HepG2 (cell line): ENCODE measurements around the gene ZNF526. TPM values are rescaled to one million over a fixed set of nuclear protein-coding genes. Genes with fewer than 3 reads are reported as not detected.

Experiments used
- ATF7 ChIP-seq, 2 experiments: fragments of 450-650 bp in 1 of 2; sonication (generic) in 1 of 2; formaldehyde crosslinking in 1 of 2; IDR thresholded peaks; 2 replicates each; pipeline versions ENCODE4 v1.4.0 to v1.6.1; 2016 to 2020; ENCODE audit warnings: antibody characterized with exemption in 1 of 2, mild to moderate bottlenecking in 1 of 2, missing genetic modification reagents in 1 of 2
- CC2D1A ChIP-seq: sonication (generic); formaldehyde crosslinking; IDR thresholded peaks from 2 replicates; pipeline ENCODE4 v1.8.1; 2023; ENCODE audit warnings: mild to moderate bottlenecking, missing genetic modification reagents
- IRX3 ChIP-seq: sonication (generic); formaldehyde crosslinking; IDR thresholded peaks from 2 replicates; pipeline ENCODE4 v1.8.1; 2023; ENCODE audit warnings: mild to moderate bottlenecking, low read depth, missing genetic modification reagents, borderline replicate concordance
- KMT2A ChIP-seq: sonication (generic); formaldehyde crosslinking; IDR thresholded peaks from 2 replicates; pipeline ENCODE4 v1.4.0; 2020; ENCODE audit warnings: missing genetic modification reagents
- MBD4 ChIP-seq: IDR thresholded peaks from 2 replicates; pipeline ENCODE4 v1.6.1; 2012; ENCODE audit warnings: low read length, inconsistent platforms, borderline replicate concordance
- SATB2 ChIP-seq: sonication (generic); formaldehyde crosslinking; IDR thresholded peaks from 2 replicates; pipeline ENCODE4 v1.5.0; 2020; ENCODE audit warnings: missing genetic modification reagents
- ZFP90 ChIP-seq: sonication (generic); formaldehyde crosslinking; IDR thresholded peaks from 2 replicates; pipeline ENCODE4 v1.8.0; 2022; ENCODE audit warnings: missing genetic modification reagents, mild to moderate bottlenecking, inconsistent platforms, borderline replicate concordance
- ZNF274 ChIP-seq: sonication (generic); formaldehyde crosslinking; IDR thresholded peaks from 2 replicates; pipeline ENCODE4 v1.5.1; 2020; ENCODE audit warnings: mild to moderate bottlenecking, missing genetic modification reagents
- ZNF546 ChIP-seq: sonication (generic); formaldehyde crosslinking; conservative IDR thresholded peaks from 2 replicates; pipeline ENCODE4 v1.8.1; 2023; ENCODE audit warnings: mild to moderate bottlenecking, missing genetic modification reagents
- ZNF549 ChIP-seq: sonication (generic); formaldehyde crosslinking; IDR thresholded peaks from 2 replicates; pipeline ENCODE4 v1.5.0; 2020; ENCODE audit warnings: missing genetic modification reagents
- ZNF772 ChIP-seq: sonication (generic); formaldehyde crosslinking; IDR thresholded peaks from 2 replicates; pipeline ENCODE4 v1.5.0; 2020; ENCODE audit warnings: mild to moderate bottlenecking, missing genetic modification reagents
- ZNF879 ChIP-seq: sonication (generic); formaldehyde crosslinking; IDR thresholded peaks from 2 replicates; pipeline ENCODE4 v1.8.1; 2023; ENCODE audit warnings: missing genetic modification reagents
- ZSCAN12 ChIP-seq: sonication (generic); formaldehyde crosslinking; IDR thresholded peaks from 2 replicates; pipeline ENCODE4 v1.9.0; 2021; ENCODE audit warnings: mild to moderate bottlenecking, missing genetic modification reagents
- polyA plus RNA-seq, 8 experiments: library from polyadenylated mRNA; depleted of rRNA in 3 of 8; stranded (reverse) in 7 of 8; unstranded in 1 of 8; fragments of >200 nt; fragmentation: Illumina TruSeq in 4 of 8; extraction: Trizol in 4 of 8; gene quantifications; 2 replicates each; pipeline versions ENCODE4 v1.2.1 to v1.2.3, GENCODE V29; 2011 to 2016; ENCODE audit warnings: low read depth in 4 of 8, missing spikeins in 1 of 8, mixed read lengths in 1 of 8; ENCODE audit not compliant: insufficient read depth in 1 of 8
- total RNA-seq, 5 experiments: library from RNA; depleted of rRNA; stranded (reverse); fragments of >200 nt; fragmentation: Illumina TruSeq; extraction: Trizol; gene quantifications; 2 replicates each; pipeline ENCODE4 v1.2.3, GENCODE V29; 2016; ENCODE audit warnings: low read depth in 1 of 5
- TF ChIP-seq, protein P1 (sequence below): sonication (generic); formaldehyde crosslinking; IDR thresholded peaks from 2 replicates; pipeline ENCODE4 v1.4.0; 2020; ENCODE audit warnings: missing genetic modification reagents
- TF ChIP-seq, protein P2 (sequence below): sonication (generic); formaldehyde crosslinking; IDR thresholded peaks from 2 replicates; pipeline ENCODE4 v1.5.1; 2020; ENCODE audit warnings: missing genetic modification reagents, mild to moderate bottlenecking, borderline replicate concordance
- TF ChIP-seq, protein P3 (sequence below): sonication (generic); formaldehyde crosslinking; IDR thresholded peaks from 2 replicates; pipeline ENCODE4 v1.5.1; 2020; ENCODE audit warnings: mild to moderate bottlenecking, missing genetic modification reagents, borderline replicate concordance
- TF ChIP-seq, protein P4 (sequence below): sonication (generic); formaldehyde crosslinking; IDR thresholded peaks from 2 replicates; pipeline ENCODE4 v1.4.0; 2020; ENCODE audit warnings: missing genetic modification reagents

Gene ZNF526
- total and polyA plus RNA-seq, 2 of the 13 experiments (the other 11 are each of a cell fraction or from before 2014, with no cell fraction given): 3.3 to 8.4 TPM

DNA sequence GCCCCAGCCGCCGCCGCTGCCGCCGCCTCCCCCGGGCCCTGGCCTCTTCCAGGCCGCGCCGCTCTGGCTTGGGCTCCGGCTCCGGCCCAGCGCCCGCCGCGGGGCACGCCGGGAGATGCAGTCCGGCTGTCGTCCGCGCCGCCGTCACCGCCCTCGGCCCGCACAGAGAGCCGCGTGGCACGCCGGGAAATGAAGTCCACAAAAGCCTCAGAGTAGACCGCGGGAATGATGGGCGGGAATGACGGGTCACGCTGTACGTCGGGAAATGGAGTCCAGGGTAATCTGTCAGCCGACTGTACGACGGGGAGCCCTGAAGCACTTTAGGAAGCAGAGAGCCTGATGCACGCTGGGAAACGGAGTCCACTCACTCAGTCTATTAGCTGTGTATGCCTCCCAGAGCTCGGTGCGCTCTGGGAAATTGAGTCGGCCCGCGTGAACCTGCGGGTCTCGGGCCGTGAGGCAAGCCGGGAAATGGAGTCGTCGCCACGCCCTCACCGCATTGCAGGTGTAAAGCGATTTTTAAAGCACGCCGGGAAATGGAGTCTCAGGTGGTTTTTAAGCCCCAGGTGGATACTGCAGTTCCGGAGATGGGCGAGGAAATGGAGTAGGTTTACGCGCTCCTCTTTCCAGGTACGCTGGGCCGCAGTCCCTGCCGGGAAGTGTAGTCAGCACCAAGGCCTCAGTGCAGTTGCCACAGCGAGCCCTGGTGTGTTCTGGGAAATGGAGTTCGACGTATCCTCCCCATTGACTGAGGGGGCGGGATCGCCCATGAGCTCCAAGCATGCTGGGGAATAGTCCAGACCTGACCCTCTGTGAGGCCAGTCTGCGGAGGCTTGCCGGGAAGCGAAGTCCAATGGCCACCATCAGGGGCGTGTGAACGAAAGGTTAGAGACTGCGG is 22.6 kb downstream of the ZNF526 start, which contains the start of gene GSK3A (continued):
- no peak for TF ChIP-seq ZNF549
- TF ChIP-seq, protein P1, sequence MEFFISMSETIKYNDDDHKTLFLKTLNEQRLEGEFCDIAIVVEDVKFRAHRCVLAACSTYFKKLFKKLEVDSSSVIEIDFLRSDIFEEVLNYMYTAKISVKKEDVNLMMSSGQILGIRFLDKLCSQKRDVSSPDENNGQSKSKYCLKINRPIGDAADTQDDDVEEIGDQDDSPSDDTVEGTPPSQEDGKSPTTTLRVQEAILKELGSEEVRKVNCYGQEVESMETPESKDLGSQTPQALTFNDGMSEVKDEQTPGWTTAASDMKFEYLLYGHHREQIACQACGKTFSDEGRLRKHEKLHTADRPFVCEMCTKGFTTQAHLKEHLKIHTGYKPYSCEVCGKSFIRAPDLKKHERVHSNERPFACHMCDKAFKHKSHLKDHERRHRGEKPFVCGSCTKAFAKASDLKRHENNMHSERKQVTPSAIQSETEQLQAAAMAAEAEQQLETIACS (CRISPR knock-in tag): peak; percentile 56; the same call in 1 of the 2 replicates
- no peak; the same call in 1 of the 2 replicates for TF ChIP-seq ZNF274
- 0 out of 2 replicates have a peak, but pooled peaks have one; percentile 47 for TF ChIP-seq ZNF879 (CRISPR knock-in tag)
- no peak for TF ChIP-seq IRX3
- TF ChIP-seq, protein P2, sequence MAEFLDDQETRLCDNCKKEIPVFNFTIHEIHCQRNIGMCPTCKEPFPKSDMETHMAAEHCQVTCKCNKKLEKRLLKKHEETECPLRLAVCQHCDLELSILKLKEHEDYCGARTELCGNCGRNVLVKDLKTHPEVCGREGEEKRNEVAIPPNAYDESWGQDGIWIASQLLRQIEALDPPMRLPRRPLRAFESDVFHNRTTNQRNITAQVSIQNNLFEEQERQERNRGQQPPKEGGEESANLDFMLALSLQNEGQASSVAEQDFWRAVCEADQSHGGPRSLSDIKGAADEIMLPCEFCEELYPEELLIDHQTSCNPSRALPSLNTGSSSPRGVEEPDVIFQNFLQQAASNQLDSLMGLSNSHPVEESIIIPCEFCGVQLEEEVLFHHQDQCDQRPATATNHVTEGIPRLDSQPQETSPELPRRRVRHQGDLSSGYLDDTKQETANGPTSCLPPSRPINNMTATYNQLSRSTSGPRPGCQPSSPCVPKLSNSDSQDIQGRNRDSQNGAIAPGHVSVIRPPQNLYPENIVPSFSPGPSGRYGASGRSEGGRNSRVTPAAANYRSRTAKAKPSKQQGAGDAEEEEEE (CRISPR knock-in tag): no peak
- TF ChIP-seq SATB2 (CRISPR knock-in tag): no peak
- no peak; the same call in 1 of the 2 replicates for TF ChIP-seq ZNF772 (CRISPR knock-in tag)
- no peak; the same call in 1 of the 2 replicates for TF ChIP-seq ZFP90 (CRISPR knock-in tag)
- TF ChIP-seq ATF7 (IDR thresholded peaks at IDR 0.05): no peak
- TF ChIP-seq ATF7 (CRISPR knock-in tag; IDR thresholded peaks at IDR 0.05): peak; percentile 2; the same call in 1 of the 2 replicates
- TF ChIP-seq, protein P3, sequence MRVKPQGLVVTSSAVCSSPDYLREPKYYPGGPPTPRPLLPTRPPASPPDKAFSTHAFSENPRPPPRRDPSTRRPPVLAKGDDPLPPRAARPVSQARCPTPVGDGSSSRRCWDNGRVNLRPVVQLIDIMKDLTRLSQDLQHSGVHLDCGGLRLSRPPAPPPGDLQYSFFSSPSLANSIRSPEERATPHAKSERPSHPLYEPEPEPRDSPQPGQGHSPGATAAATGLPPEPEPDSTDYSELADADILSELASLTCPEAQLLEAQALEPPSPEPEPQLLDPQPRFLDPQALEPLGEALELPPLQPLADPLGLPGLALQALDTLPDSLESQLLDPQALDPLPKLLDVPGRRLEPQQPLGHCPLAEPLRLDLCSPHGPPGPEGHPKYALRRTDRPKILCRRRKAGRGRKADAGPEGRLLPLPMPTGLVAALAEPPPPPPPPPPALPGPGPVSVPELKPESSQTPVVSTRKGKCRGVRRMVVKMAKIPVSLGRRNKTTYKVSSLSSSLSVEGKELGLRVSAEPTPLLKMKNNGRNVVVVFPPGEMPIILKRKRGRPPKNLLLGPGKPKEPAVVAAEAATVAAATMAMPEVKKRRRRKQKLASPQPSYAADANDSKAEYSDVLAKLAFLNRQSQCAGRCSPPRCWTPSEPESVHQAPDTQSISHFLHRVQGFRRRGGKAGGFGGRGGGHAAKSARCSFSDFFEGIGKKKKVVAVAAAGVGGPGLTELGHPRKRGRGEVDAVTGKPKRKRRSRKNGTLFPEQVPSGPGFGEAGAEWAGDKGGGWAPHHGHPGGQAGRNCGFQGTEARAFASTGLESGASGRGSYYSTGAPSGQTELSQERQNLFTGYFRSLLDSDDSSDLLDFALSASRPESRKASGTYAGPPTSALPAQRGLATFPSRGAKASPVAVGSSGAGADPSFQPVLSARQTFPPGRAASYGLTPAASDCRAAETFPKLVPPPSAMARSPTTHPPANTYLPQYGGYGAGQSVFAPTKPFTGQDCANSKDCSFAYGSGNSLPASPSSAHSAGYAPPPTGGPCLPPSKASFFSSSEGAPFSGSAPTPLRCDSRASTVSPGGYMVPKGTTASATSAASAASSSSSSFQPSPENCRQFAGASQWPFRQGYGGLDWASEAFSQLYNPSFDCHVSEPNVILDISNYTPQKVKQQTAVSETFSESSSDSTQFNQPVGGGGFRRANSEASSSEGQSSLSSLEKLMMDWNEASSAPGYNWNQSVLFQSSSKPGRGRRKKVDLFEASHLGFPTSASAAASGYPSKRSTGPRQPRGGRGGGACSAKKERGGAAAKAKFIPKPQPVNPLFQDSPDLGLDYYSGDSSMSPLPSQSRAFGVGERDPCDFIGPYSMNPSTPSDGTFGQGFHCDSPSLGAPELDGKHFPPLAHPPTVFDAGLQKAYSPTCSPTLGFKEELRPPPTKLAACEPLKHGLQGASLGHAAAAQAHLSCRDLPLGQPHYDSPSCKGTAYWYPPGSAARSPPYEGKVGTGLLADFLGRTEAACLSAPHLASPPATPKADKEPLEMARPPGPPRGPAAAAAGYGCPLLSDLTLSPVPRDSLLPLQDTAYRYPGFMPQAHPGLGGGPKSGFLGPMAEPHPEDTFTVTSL: no peak
- peak; percentile 77; the same call in 1 of the 2 replicates for TF ChIP-seq ZSCAN12 (CRISPR knock-in tag)
- TF ChIP-seq, protein P4, sequence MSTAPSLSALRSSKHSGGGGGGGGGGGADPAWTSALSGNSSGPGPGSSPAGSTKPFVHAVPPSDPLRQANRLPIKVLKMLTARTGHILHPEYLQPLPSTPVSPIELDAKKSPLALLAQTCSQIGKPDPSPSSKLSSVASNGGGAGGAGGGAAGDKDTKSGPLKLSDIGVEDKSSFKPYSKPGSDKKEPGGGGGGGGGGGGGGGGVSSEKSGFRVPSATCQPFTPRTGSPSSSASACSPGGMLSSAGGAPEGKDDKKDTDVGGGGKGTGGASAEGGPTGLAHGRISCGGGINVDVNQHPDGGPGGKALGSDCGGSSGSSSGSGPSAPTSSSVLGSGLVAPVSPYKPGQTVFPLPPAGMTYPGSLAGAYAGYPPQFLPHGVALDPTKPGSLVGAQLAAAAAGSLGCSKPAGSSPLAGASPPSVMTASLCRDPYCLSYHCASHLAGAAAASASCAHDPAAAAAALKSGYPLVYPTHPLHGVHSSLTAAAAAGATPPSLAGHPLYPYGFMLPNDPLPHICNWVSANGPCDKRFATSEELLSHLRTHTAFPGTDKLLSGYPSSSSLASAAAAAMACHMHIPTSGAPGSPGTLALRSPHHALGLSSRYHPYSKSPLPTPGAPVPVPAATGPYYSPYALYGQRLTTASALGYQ (CRISPR knock-in tag): peak; percentile 75; the same call in 1 of the 2 replicates
- TF ChIP-seq MBD4: no peak
- TF ChIP-seq ZNF546: no peak
- TF ChIP-seq CC2D1A: no peak
- TF ChIP-seq KMT2A: 0 out of 2 replicates have a peak, but pooled peaks have one; percentile 28
